ENCODE results near the gene SLC9A6.

DNA sequence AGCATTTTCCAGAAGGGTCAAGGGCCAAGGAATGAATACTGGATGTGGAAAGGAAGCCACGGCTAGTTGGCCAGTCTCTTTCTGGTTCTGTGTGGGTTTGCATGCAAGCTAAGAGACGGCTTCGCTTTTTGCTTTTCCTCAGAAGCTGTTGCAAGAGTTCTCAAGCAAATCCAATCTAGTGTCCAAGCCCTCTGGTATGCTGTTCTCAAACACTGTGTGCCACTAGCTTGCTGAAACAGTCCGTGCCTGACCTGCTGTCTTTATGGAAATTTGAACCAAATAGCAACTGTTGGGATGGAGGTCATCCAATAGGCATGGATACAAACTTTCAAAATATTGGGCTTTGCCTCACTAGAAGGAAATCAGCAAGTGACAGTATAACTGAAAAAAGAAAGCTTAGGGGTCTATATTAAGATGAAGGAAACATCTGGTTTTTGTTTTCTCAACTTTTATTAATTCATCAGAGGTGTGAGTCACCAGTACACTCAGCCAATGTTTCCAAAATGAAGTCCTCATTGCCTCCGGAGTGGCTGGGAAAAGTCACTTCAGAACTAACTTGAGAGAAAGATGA is 70.5 kb downstream of the SLC9A6 start:
- TF ChIP-seq SREBF2 (IDR thresholded peaks at IDR 0.05; ENCODE audit: low read length): no peak
- TF ChIP-seq, protein P1, sequence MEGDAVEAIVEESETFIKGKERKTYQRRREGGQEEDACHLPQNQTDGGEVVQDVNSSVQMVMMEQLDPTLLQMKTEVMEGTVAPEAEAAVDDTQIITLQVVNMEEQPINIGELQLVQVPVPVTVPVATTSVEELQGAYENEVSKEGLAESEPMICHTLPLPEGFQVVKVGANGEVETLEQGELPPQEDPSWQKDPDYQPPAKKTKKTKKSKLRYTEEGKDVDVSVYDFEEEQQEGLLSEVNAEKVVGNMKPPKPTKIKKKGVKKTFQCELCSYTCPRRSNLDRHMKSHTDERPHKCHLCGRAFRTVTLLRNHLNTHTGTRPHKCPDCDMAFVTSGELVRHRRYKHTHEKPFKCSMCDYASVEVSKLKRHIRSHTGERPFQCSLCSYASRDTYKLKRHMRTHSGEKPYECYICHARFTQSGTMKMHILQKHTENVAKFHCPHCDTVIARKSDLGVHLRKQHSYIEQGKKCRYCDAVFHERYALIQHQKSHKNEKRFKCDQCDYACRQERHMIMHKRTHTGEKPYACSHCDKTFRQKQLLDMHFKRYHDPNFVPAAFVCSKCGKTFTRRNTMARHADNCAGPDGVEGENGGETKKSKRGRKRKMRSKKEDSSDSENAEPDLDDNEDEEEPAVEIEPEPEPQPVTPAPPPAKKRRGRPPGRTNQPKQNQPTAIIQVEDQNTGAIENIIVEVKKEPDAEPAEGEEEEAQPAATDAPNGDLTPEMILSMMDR (IDR thresholded peaks at IDR 0.05 in 2 of 3, conservative IDR thresholded peaks at IDR 0.05 in 1 of 3; ENCODE audit: control insufficient read depth in 2 of 3, extremely low read depth in 1 of 3, insufficient read depth in 1 of 3, low read depth in 3 of 3, low read length in 3 of 3): no peak
- no peak for TF ChIP-seq HDAC6 (IDR thresholded peaks at IDR 0.05; ENCODE audit: unreplicated experiment)
- no peak for TF ChIP-seq E2F4 (IDR thresholded peaks at IDR 0.05; ENCODE audit: low read depth, low read length)
- TF ChIP-seq ZBTB40 (IDR thresholded peaks at IDR 0.05; ENCODE audit: borderline replicate concordance): no peak
- TF ChIP-seq BACH1 (IDR thresholded peaks at IDR 0.05; ENCODE audit: borderline replicate concordance): no peak
- no peak for TF ChIP-seq RAD21 (IDR thresholded peaks at IDR 0.05; ENCODE audit: insufficient read depth, low read depth, low read length)

Measured in GM12878 (cell line).